SK-N-SH treated with all-trans-retinoic acid at 6 μM for 48 hours (cell line): Measurements from ENCODE around the gene PGC.

Source experiments
- ATAC-seq: fragments of 200-7000 bp; cut with Tn5 transposase; 3 replicates; pipeline ENCODE4 v1.9.1; 2020; ENCODE audit warnings: mild to moderate bottlenecking, moderate library complexity
- ARNTL ChIP-seq: fragments of 450-650 bp; formaldehyde crosslinking; IDR thresholded peaks from 2 replicates; pipeline ENCODE4 v1.5.0; 2020; ENCODE audit warnings: low read depth, mild to moderate bottlenecking, moderate library complexity, borderline replicate concordance
- BACH2 ChIP-seq: fragments of 250-450 bp; sonication (Bioruptor Pico); IDR thresholded peaks from 2 replicates; pipeline ENCODE4 v1.9.0; 2021; ENCODE audit warnings: mild to moderate bottlenecking, borderline replicate concordance
- GLIS3 ChIP-seq: fragments of 250-450 bp; sonication (Bioruptor Pico); IDR thresholded peaks from 2 replicates; pipeline ENCODE4 v1.5.0; 2020; ENCODE audit warnings: mild to moderate bottlenecking, moderate library complexity
- ISL1 ChIP-seq: fragments of 250-450 bp; sonication (Bioruptor Pico); IDR thresholded peaks from 2 replicates; pipeline ENCODE4 v2.1.2; 2022; ENCODE audit warnings: mild to moderate bottlenecking, moderate library complexity
- OSR1 ChIP-seq: fragments of 250-450 bp; sonication (Bioruptor Pico); IDR thresholded peaks from 2 replicates; pipeline ENCODE4 v1.8.0; 2022; ENCODE audit warnings: moderate library complexity, mild to moderate bottlenecking, inconsistent platforms
- PATZ1 ChIP-seq: fragments of 250-450 bp; sonication (Bioruptor Pico); IDR thresholded peaks from 2 replicates; pipeline ENCODE4 v1.8.0; 2020; ENCODE audit warnings: mild to moderate bottlenecking, moderate library complexity, borderline replicate concordance
- POU6F1 ChIP-seq: fragments of 250-450 bp; sonication (Bioruptor Pico); IDR thresholded peaks from 2 replicates; pipeline ENCODE4 v1.8.0; 2021; ENCODE audit warnings: low read depth, mild to moderate bottlenecking, moderate library complexity, borderline replicate concordance
- PPARA ChIP-seq: fragments of 250-450 bp; sonication (Bioruptor Pico); IDR thresholded peaks from 2 replicates; pipeline ENCODE4 v1.5.0; 2020; ENCODE audit warnings: mild to moderate bottlenecking, borderline replicate concordance
- SNAI2 ChIP-seq: fragments of 250-450 bp; sonication (Bioruptor Pico); IDR thresholded peaks from 2 replicates; pipeline ENCODE4 v1.5.0; 2020; ENCODE audit warnings: mild to moderate bottlenecking, moderate library complexity
- TCF4 ChIP-seq: fragments of 250-450 bp; sonication (Bioruptor Pico); IDR thresholded peaks from 2 replicates; pipeline ENCODE4 v1.8.0; 2021; ENCODE audit warnings: mild to moderate bottlenecking, moderate library complexity, borderline replicate concordance
- TSHZ2 ChIP-seq: fragments of 250-450 bp; sonication (Bioruptor Pico); IDR thresholded peaks from 2 replicates; pipeline ENCODE4 v1.5.0; 2020; ENCODE audit warnings: mild to moderate bottlenecking, moderate library complexity
- ZC3H10 ChIP-seq: fragments of 250-450 bp; sonication (Bioruptor Pico); IDR thresholded peaks from 2 replicates; pipeline ENCODE4 v1.5.1; 2021; ENCODE audit warnings: mild to moderate bottlenecking, moderate library complexity
- ZFP3 ChIP-seq: fragments of 250-450 bp; sonication (Bioruptor Pico); IDR thresholded peaks from 2 replicates; pipeline ENCODE4 v1.5.0; 2020; ENCODE audit warnings: mild to moderate bottlenecking, moderate library complexity
- ZNF565 ChIP-seq: fragments of 450-650 bp; formaldehyde crosslinking; conservative IDR thresholded peaks from 2 replicates; pipeline ENCODE4 v1.5.0; 2020; ENCODE audit warnings: low read depth, mild to moderate bottlenecking, moderate library complexity
- ZNF70 ChIP-seq: fragments of 450-650 bp; formaldehyde crosslinking; IDR thresholded peaks from 2 replicates; pipeline ENCODE4 v1.5.0; 2020; ENCODE audit warnings: mild to moderate bottlenecking, moderate library complexity
- ZNF8 ChIP-seq: fragments of 450-650 bp; formaldehyde crosslinking; IDR thresholded peaks from 2 replicates; pipeline ENCODE4 v1.5.0; 2020; ENCODE audit warnings: mild to moderate bottlenecking, moderate library complexity
- TF ChIP-seq, protein P1 (sequence below): fragments of 250-450 bp; sonication (Bioruptor Pico); IDR thresholded peaks from 2 replicates; pipeline ENCODE4 v1.5.1; 2021; ENCODE audit warnings: mild to moderate bottlenecking, moderate library complexity
- TF ChIP-seq, protein P2 (sequence below): fragments of 250-450 bp; sonication (Bioruptor Pico); IDR thresholded peaks from 2 replicates; pipeline ENCODE4 v1.5.1; 2020; ENCODE audit warnings: low read depth, mild to moderate bottlenecking, moderate library complexity

PGC gene

GRCh38 chr6:41692730-41693129, 54.5 kb downstream of the PGC start:
- no peak for TF ChIP-seq ZFP3
- TF ChIP-seq PPARA = no peak
- no peak for TF ChIP-seq TCF4
- no peak for TF ChIP-seq ARNTL (CRISPR knock-in tag)
- no peak for TF ChIP-seq SNAI2 (CRISPR knock-in tag)
- no peak for TF ChIP-seq GLIS3 (CRISPR knock-in tag)
- no peak for TF ChIP-seq ZNF8 (CRISPR knock-in tag)
- TF ChIP-seq PATZ1 (CRISPR knock-in tag) = no peak
- no peak for ATAC-seq

DNA sequence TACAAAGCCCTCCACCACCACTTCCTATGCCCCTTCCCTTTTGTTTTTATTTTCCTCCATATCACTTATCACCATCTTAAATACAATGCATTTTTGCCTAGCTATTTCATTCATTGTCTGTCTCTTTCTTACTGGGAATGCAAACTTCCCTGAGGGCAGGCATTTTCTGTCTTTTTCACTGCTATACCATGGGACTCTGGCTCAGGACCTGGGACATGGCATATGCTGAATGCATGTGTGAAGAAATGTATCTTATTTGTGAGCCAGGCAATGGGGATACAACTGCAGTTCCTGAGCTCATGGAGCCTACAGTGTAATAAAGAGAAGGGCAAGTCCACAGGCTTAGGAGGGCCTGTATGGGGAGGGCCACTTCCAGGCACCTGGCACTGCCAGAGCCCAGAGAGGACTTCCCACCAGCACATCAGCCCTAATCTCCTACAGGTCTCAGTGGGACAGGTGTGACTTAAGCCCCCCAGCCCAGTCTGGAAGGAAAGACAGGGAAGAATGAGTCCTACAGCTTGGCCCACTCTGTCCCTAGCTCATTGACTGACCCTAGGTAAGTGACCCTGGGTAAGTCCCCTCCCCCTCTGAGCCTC, 55.0 kb downstream of the PGC start:
- no peak for TF ChIP-seq OSR1 (CRISPR knock-in tag)
- TF ChIP-seq, all 23 proteins: peak for 0
- no peak for ATAC-seq

- TF ChIP-seq, protein P1, sequence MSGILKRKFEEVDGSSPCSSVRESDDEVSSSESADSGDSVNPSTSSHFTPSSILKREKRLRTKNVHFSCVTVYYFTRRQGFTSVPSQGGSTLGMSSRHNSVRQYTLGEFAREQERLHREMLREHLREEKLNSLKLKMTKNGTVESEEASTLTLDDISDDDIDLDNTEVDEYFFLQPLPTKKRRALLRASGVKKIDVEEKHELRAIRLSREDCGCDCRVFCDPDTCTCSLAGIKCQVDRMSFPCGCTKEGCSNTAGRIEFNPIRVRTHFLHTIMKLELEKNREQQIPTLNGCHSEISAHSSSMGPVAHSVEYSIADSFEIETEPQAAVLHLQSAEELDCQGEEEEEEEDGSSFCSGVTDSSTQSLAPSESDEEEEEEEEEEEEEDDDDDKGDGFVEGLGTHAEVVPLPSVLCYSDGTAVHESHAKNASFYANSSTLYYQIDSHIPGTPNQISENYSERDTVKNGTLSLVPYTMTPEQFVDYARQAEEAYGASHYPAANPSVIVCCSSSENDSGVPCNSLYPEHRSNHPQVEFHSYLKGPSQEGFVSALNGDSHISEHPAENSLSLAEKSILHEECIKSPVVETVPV (CRISPR knock-in tag) = no peak
- TF ChIP-seq GLIS3 (CRISPR knock-in tag) = no peak
- no peak for TF ChIP-seq ZNF565
- no peak for ATAC-seq
Measured at GRCh38 chr6:41691426-41692079, 55.6 kb downstream of the PGC start.

GRCh38 chr6:41690541-41691330, 56.5 kb downstream of the PGC start:
- no peak for TF ChIP-seq OSR1 (CRISPR knock-in tag)
- TF ChIP-seq TSHZ2 = no peak
- TF ChIP-seq, protein P2, sequence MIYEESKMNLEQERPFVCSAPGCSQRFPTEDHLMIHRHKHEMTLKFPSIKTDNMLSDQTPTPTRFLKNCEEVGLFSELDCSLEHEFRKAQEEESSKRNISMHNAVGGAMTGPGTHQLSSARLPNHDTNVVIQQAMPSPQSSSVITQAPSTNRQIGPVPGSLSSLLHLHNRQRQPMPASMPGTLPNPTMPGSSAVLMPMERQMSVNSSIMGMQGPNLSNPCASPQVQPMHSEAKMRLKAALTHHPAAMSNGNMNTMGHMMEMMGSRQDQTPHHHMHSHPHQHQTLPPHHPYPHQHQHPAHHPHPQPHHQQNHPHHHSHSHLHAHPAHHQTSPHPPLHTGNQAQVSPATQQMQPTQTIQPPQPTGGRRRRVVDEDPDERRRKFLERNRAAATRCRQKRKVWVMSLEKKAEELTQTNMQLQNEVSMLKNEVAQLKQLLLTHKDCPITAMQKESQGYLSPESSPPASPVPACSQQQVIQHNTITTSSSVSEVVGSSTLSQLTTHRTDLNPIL = no peak
- no peak for TF ChIP-seq ZC3H10 (CRISPR knock-in tag)
- no peak for TF ChIP-seq ZNF565
- no peak for TF ChIP-seq ZNF70
- no peak for TF ChIP-seq TCF4
- TF ChIP-seq GLIS3 (CRISPR knock-in tag) = no peak
- no peak for TF ChIP-seq ZNF8 (CRISPR knock-in tag)
- ATAC-seq = no peak

DNA sequence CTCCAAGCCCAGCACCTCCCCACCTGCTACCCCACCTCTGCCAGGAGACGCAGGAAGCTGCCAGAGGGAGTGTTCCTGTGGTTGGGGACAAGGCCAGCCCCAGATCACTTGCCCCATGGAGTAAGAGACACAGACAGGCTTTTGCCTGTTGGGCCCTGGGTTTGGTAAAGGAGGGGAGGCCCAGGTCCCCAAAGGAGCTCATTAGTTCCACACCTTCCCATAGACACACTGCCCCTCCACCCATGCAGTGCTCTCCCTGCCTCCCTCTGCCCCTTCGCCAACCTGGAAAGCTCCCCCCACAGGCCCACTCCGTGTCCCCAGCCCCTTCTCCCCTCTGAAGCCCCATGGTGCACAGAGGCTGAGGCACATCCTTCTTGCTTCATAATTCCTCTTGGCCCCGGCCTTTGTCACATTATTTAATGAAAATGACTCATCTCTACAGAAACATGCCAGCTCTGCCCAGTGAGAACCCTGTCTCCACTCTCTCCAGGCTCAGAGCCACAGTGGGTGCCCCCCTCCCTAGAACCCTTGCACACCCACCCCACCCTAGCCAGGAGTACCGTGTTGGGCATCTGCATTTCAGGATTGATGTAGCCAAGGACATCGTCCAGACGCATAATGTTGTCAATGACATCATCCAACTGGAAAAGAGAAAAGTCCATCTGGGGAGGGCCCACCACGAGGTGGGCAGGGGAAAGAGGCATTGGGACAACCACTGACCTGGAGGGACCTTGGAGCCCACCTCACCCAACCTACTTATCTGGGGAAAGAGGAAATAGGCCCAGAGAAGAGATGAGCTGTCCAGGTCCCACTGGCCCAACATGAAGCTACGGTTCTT, 57.8 kb downstream of the PGC start:
- peak; percentile 68 for ATAC-seq
- TF ChIP-seq ZC3H10 (CRISPR knock-in tag) = no peak
- no peak for TF ChIP-seq ISL1 (CRISPR knock-in tag)
- TF ChIP-seq BACH2 (CRISPR knock-in tag) = no peak
- TF ChIP-seq ZNF565 = no peak
- TF ChIP-seq POU6F1 (CRISPR knock-in tag) = no peak
- no peak for TF ChIP-seq SNAI2 (CRISPR knock-in tag)
- TF ChIP-seq ZFP3 = no peak
- TF ChIP-seq TSHZ2 = no peak
